HEK293 (cell line): ENCODE results near the gene MAGOHB.
A peak's percentile ranks its signal among the peaks of the same experiment; 100 is the strongest.

ENCODE experiments used
- EGR2 ChIP-seq: fragments of 450-650 bp; formaldehyde crosslinking; IDR thresholded peaks from 2 replicates; pipeline ENCODE4 v1.5.1; 2016; ENCODE audit warnings: low read depth, missing biosample characterization, missing genetic modification characterization
- OVOL3 ChIP-seq: fragments of 450-650 bp; formaldehyde crosslinking; IDR thresholded peaks from 2 replicates; pipeline ENCODE4 v1.5.1; 2016; ENCODE audit warnings: missing biosample characterization, missing genetic modification characterization
- SP2 ChIP-seq: fragments of 450-650 bp; formaldehyde crosslinking; IDR thresholded peaks from 2 replicates; pipeline ENCODE4 v1.5.1; 2016; ENCODE audit warnings: missing biosample characterization, missing genetic modification characterization
- YY1 ChIP-seq: fragments of 450-650 bp; formaldehyde crosslinking; IDR thresholded peaks from 2 replicates; pipeline ENCODE4 v1.5.1; 2018; ENCODE audit warnings: missing biosample characterization, missing genetic modification characterization
- YY2 ChIP-seq: fragments of 450-650 bp; formaldehyde crosslinking; IDR thresholded peaks from 2 replicates; pipeline ENCODE4 v1.5.1; 2016; ENCODE audit warnings: missing biosample characterization, missing genetic modification characterization
- ZBTB1 ChIP-seq: fragments of 450-650 bp; formaldehyde crosslinking; IDR thresholded peaks from 2 replicates; pipeline ENCODE4 v1.5.1; 2016; ENCODE audit warnings: missing biosample characterization, missing genetic modification characterization
- ZFP37 ChIP-seq: fragments of 450-650 bp; formaldehyde crosslinking; IDR thresholded peaks from 2 replicates; pipeline ENCODE4 v1.5.1; 2016; ENCODE audit warnings: missing biosample characterization, missing genetic modification characterization
- ZNF335 ChIP-seq: fragments of 450-650 bp; formaldehyde crosslinking; conservative IDR thresholded peaks from 2 replicates; pipeline ENCODE4 v1.5.1; 2016; ENCODE audit warnings: missing biosample characterization, missing genetic modification characterization
- ZNF514 ChIP-seq: fragments of 450-650 bp; formaldehyde crosslinking; IDR thresholded peaks from 2 replicates; pipeline ENCODE4 v1.5.1; 2016; ENCODE audit warnings: missing biosample characterization, missing genetic modification characterization
- ZNF623 ChIP-seq: fragments of 450-650 bp; formaldehyde crosslinking; IDR thresholded peaks from 2 replicates; pipeline ENCODE4 v1.5.1; 2016; ENCODE audit warnings: missing biosample characterization, missing genetic modification characterization
- ZNF629 ChIP-seq: fragments of 450-650 bp; formaldehyde crosslinking; IDR thresholded peaks from 2 replicates; pipeline ENCODE4 v1.5.1; 2017; ENCODE audit warnings: missing biosample characterization, missing genetic modification characterization
- ZNF76 ChIP-seq: fragments of 450-650 bp; formaldehyde crosslinking; IDR thresholded peaks from 2 replicates; pipeline ENCODE4; 2016; ENCODE audit warnings: low read depth, missing biosample characterization, missing genetic modification characterization, borderline replicate concordance
- ZNF843 ChIP-seq: fragments of 450-650 bp; formaldehyde crosslinking; IDR thresholded peaks from 2 replicates; pipeline ENCODE4 v1.5.1; 2016; ENCODE audit warnings: missing biosample characterization, missing genetic modification characterization
- TF ChIP-seq, protein P1 (sequence below): fragments of 450-650 bp; formaldehyde crosslinking; IDR thresholded peaks from 2 replicates; pipeline ENCODE4; 2016; ENCODE audit warnings: missing biosample characterization, missing genetic modification characterization
- TF ChIP-seq, protein P2 (sequence below): fragments of 450-650 bp; formaldehyde crosslinking; IDR thresholded peaks from 2 replicates; pipeline ENCODE4 v1.5.1; 2016; ENCODE audit warnings: missing biosample characterization, missing genetic modification characterization
- TF ChIP-seq, protein P3 (sequence below): fragments of 450-650 bp; formaldehyde crosslinking; IDR thresholded peaks from 2 replicates; pipeline ENCODE4 v1.5.1; 2016; ENCODE audit warnings: missing biosample characterization, missing genetic modification characterization
- TF ChIP-seq, protein P4 (sequence below): fragments of 450-650 bp; formaldehyde crosslinking; IDR thresholded peaks from 2 replicates; pipeline ENCODE4 v1.5.1; 2016; ENCODE audit warnings: missing biosample characterization, missing genetic modification characterization, borderline replicate concordance
- TF ChIP-seq, protein P5 (sequence below): fragments of 450-650 bp; IDR thresholded peaks from 2 replicates; pipeline ENCODE4 v1.5.1; 2018; ENCODE audit warnings: missing biosample characterization, mild to moderate bottlenecking, missing genetic modification characterization
- TF ChIP-seq, protein P6 (sequence below): fragments of 450-650 bp; formaldehyde crosslinking; IDR thresholded peaks from 2 replicates; pipeline ENCODE4 v1.5.1; 2017; ENCODE audit warnings: missing biosample characterization, missing genetic modification characterization
- TF ChIP-seq, protein P7 (sequence below): fragments of 450-650 bp; formaldehyde crosslinking; IDR thresholded peaks from 2 replicates; pipeline ENCODE4 v1.5.1; 2016; ENCODE audit warnings: missing biosample characterization, missing genetic modification characterization

The MAGOHB gene

DNA sequence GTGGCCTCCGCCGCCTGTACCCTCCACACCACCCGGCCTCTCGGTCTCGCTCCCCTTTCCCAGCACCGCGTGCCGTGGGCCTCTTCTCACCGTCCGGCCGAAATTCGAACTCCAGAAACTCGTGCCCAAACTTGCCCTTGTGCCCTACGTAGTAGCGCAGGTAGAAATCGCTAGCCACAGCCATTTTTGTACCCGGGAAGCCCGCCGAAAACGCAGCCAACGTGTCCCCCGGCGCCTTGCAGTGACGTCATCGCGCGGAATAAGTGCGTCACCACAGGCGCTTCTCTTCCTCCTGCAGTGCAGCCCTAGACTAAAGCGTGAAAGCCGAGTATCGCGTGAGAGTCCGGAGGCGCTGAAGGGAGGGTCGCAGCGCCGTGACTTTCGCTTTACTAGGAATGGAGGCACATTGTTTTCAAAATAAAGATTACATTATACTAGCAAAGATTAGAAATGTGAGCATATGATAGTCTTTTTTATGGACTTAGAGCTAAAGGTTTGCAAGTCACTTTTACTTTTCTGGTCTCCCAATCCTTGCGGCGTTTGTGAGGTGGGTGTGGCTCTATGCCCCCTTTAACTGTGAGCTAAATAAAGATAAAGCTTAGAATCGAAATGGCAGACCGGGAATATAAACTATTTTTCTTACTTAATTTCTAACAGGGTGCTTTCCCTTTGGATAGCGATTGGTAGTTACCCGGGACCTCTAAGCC is at the start of gene MAGOHB (continued):
- TF ChIP-seq, protein P1, sequence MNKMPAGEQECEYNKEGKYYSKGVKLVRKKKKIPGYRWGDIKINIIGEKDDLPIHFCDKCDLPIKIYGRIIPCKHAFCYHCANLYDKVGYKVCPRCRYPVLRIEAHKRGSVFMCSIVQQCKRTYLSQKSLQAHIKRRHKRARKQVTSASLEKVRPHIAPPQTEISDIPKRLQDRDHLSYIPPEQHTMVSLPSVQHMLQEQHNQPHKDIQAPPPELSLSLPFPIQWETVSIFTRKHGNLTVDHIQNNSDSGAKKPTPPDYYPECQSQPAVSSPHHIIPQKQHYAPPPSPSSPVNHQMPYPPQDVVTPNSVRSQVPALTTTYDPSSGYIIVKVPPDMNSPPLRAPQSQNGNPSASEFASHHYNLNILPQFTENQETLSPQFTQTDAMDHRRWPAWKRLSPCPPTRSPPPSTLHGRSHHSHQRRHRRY (tag by site-specific recombination): 0 out of 2 replicates have a peak, but pooled peaks have one; percentile 52
- TF ChIP-seq ZNF335 (tag by site-specific recombination) (peak; percentile 94), OVOL3 (tag by site-specific recombination) (0 out of 2 replicates have a peak, but pooled peaks have one; percentile 36), YY2 (tag by site-specific recombination) (peak; percentile 91), ZNF629 (peak; percentile 99), ZBTB1 (tag by site-specific recombination) (0 out of 2 replicates have a peak, but pooled peaks have one; percentile 32), ZNF623 (tag by site-specific recombination) (peak; percentile 21; the same call in 1 of the 2 replicates), ZNF76 (tag by site-specific recombination) (peak; percentile 88), ZNF843 (tag by site-specific recombination) (peak; percentile 73; the same call in 1 of the 2 replicates), SP2 (tag by site-specific recombination) (peak; percentile 62), YY1 (tag by site-specific recombination) (peak; percentile 95), ZNF514 (tag by site-specific recombination) (no peak), EGR2 (no peak), ZFP37 (tag by site-specific recombination) (peak; percentile 91; the same call in 1 of the 2 replicates)
- TF ChIP-seq, protein P2, sequence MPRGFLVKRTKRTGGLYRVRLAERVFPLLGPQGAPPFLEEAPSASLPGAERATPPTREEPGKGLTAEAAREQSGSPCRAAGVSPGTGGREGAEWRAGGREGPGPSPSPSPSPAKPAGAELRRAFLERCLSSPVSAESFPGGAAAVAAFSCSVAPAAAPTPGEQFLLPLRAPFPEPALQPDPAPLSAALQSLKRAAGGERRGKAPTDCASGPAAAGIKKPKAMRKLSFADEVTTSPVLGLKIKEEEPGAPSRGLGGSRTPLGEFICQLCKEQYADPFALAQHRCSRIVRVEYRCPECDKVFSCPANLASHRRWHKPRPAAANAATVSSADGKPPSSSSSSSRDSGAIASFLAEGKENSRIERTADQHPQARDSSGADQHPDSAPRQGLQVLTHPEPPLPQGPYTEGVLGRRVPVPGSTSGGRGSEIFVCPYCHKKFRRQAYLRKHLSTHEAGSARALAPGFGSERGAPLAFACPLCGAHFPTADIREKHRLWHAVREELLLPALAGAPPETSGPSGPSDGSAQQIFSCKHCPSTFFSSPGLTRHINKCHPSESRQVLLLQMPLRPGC (tag by site-specific recombination): peak; percentile 93
- TF ChIP-seq, protein P3, sequence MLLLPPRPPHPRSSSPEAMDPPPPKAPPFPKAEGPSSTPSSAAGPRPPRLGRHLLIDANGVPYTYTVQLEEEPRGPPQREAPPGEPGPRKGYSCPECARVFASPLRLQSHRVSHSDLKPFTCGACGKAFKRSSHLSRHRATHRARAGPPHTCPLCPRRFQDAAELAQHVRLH: peak; percentile 59; the same call in 1 of the 2 replicates
- TF ChIP-seq, protein P4, sequence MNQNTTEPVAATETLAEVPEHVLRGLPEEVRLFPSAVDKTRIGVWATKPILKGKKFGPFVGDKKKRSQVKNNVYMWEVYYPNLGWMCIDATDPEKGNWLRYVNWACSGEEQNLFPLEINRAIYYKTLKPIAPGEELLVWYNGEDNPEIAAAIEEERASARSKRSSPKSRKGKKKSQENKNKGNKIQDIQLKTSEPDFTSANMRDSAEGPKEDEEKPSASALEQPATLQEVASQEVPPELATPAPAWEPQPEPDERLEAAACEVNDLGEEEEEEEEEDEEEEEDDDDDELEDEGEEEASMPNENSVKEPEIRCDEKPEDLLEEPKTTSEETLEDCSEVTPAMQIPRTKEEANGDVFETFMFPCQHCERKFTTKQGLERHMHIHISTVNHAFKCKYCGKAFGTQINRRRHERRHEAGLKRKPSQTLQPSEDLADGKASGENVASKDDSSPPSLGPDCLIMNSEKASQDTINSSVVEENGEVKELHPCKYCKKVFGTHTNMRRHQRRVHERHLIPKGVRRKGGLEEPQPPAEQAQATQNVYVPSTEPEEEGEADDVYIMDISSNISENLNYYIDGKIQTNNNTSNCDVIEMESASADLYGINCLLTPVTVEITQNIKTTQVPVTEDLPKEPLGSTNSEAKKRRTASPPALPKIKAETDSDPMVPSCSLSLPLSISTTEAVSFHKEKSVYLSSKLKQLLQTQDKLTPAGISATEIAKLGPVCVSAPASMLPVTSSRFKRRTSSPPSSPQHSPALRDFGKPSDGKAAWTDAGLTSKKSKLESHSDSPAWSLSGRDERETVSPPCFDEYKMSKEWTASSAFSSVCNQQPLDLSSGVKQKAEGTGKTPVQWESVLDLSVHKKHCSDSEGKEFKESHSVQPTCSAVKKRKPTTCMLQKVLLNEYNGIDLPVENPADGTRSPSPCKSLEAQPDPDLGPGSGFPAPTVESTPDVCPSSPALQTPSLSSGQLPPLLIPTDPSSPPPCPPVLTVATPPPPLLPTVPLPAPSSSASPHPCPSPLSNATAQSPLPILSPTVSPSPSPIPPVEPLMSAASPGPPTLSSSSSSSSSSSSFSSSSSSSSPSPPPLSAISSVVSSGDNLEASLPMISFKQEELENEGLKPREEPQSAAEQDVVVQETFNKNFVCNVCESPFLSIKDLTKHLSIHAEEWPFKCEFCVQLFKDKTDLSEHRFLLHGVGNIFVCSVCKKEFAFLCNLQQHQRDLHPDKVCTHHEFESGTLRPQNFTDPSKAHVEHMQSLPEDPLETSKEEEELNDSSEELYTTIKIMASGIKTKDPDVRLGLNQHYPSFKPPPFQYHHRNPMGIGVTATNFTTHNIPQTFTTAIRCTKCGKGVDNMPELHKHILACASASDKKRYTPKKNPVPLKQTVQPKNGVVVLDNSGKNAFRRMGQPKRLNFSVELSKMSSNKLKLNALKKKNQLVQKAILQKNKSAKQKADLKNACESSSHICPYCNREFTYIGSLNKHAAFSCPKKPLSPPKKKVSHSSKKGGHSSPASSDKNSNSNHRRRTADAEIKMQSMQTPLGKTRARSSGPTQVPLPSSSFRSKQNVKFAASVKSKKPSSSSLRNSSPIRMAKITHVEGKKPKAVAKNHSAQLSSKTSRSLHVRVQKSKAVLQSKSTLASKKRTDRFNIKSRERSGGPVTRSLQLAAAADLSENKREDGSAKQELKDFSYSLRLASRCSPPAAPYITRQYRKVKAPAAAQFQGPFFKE (tag by site-specific recombination): peak; percentile 81; the same call in 1 of the 2 replicates
- TF ChIP-seq, protein P5, sequence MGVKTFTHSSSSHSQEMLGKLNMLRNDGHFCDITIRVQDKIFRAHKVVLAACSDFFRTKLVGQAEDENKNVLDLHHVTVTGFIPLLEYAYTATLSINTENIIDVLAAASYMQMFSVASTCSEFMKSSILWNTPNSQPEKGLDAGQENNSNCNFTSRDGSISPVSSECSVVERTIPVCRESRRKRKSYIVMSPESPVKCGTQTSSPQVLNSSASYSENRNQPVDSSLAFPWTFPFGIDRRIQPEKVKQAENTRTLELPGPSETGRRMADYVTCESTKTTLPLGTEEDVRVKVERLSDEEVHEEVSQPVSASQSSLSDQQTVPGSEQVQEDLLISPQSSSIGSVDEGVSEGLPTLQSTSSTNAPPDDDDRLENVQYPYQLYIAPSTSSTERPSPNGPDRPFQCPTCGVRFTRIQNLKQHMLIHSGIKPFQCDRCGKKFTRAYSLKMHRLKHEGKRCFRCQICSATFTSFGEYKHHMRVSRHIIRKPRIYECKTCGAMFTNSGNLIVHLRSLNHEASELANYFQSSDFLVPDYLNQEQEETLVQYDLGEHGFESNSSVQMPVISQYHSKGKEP (tag by site-specific recombination): peak; percentile 37; the same call in 1 of the 2 replicates
- TF ChIP-seq, protein P6, sequence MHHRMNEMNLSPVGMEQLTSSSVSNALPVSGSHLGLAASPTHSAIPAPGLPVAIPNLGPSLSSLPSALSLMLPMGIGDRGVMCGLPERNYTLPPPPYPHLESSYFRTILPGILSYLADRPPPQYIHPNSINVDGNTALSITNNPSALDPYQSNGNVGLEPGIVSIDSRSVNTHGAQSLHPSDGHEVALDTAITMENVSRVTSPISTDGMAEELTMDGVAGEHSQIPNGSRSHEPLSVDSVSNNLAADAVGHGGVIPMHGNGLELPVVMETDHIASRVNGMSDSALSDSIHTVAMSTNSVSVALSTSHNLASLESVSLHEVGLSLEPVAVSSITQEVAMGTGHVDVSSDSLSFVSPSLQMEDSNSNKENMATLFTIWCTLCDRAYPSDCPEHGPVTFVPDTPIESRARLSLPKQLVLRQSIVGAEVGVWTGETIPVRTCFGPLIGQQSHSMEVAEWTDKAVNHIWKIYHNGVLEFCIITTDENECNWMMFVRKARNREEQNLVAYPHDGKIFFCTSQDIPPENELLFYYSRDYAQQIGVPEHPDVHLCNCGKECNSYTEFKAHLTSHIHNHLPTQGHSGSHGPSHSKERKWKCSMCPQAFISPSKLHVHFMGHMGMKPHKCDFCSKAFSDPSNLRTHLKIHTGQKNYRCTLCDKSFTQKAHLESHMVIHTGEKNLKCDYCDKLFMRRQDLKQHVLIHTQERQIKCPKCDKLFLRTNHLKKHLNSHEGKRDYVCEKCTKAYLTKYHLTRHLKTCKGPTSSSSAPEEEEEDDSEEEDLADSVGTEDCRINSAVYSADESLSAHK (tag by site-specific recombination): peak; percentile 61; the same call in 1 of the 2 replicates
- TF ChIP-seq, protein P7, sequence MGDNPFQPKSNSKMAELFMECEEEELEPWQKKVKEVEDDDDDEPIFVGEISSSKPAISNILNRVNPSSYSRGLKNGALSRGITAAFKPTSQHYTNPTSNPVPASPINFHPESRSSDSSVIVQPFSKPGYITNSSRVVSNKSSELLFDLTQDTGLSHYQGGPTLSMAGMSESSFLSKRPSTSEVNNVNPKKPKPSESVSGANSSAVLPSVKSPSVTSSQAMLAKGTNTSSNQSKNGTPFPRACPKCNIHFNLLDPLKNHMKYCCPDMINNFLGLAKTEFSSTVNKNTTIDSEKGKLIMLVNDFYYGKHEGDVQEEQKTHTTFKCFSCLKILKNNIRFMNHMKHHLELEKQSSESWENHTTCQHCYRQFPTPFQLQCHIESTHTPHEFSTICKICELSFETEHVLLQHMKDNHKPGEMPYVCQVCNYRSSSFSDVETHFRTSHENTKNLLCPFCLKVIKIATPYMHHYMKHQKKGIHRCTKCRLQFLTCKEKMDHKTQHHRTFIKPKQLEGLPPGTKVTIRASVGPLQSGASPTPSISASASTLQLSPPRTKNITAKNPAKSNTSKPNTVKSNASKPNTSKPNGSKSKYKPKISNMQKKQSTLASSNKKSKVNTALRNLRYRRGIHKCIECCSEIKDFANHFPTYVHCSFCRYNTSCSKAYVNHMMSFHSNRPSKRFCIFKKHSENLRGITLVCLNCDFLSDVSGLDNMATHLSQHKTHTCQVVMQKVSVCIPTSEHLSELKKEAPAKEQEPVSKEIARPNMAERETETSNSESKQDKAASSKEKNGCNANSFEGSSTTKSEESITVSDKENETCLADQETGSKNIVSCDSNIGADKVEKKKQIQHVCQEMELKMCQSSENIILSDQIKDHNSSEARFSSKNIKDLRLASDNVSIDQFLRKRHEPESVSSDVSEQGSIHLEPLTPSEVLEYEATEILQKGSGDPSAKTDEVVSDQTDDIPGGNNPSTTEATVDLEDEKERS: peak; percentile 71; the same call in 1 of the 2 replicates
